Measurements from ENCODE around the gene ATP5PB.

The ATP5PB gene

DNA sequence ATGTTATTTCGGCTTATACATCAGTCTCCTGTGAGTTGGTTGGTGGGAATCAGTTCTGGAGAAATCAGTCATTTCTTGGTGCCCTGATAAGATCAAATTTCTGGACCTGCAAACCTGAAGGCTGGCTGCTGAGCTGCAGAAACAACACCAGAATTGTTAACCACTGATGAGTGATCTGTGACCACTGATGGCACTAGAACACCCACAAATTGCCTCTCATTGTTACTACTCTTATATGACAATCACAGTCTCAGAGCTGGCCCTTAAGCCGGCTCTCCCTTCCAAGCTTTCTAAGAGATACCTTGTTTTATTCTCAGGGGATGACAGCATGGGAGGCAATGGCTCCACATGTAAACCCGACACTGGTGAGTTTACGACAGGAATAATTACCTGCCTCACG, 26.4 kb downstream of the ATP5PB start:
- no peak for DNase-seq (ENCODE audit: low spot score)

DNA sequence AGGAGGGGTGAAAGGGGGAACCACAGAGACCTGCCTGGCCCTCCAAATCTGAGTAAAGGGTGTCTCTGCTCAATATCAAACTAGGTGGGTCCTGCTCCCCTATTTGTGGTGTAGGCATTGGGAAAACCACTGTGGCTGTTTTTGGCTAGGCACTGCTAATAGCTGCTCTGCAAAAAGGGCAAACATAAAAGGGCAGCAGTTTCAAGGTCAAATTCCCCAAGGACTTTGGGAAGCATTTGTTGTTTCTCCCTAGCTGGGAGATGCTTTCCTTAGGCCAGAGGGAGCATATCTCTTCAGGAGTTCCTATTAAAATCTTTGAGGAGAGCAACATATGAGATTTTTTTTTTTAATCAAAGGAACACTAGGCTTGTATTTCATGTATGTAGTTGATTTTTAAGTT, 26.9 kb downstream of the ATP5PB start:
- DNase-seq (ENCODE audit: low spot score), result no peak

DNA sequence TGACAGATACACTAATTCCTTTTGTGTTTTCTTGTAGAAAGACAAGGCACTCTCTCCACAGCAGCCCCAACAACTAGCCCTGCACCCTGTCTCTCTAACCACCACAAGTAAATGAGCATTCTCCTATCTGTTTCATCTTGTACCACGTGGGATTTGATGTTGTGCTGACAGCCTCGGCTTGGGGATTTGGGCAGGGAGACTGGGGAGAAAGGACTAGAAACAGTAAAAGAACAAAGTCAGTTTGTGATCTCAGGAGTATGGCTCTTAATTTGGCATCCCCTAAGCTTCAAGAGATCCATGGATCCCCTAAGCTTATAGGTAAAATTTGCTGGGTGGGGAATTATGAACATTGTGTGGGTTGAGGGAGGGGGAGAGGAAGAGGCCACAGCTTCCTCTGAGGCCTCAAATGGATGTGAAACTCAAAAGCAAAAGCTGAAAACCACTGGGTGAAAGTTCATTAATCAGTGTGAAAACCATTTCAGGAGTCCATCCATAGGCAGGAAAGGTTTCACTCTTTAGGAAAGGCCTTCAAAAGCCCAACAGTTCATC, 27.6 kb downstream of the ATP5PB start:
- no peak for DNase-seq (ENCODE audit: low spot score)

DNA sequence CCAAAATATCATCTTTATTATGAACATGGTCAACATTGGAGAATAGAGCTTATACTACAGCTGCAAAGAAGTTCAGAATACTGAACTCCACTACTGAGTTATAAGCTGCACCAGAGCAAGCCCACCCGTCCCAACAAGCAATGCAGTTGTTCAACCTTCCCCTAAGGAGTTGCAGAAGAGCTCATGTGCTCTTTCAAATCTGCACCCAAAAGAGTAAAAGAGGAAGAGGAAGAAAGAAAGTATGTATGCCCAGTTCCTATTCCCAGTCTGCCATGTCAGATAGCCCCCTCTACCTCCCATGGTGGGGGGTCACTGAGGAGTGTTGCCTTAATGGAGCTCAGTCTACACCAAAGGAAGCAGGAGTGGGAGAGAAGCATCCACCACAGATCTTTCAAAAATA, 31.4 kb downstream of the ATP5PB start:
- no peak for DNase-seq (ENCODE audit: low spot score)

DNA sequence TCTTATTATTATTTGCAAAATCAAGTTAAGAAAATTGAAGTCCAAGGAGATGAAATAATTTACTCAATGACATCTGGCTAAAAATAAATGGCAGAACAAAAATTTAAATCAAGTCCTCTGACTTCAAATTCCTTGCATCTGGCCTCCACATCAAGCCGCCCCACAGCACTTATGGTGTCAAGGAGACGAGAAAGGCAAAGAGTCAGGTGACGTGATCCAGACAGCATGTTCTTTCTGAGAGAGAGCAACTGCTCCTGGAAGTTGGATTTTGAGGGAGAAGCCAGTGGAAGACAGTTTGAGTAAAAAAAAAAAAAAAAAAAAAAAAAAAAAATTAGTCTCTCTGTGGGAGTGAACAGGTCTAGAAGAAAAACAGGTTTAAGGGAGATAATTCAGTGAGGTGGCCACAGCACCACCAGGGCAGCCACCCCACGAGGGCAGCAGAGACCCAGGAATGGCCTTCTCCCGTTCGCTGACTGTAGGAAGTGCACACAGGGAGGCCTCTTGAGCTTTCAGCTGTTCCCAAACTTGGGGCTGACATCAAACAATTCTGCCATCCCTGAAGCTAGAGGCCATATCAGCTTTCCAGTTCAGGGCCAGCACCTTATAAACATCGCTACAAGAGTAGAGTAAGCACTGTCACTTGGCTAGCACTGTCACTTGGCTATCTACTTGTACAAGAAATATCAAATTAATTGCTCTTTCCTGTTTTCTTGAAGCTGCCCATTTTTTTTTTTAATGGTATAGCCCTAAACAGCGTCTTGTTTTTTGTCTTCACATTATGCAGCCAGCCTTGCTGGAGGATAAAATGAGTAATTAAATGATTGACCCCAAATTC, 32.3 kb downstream of the ATP5PB start:
- DNase-seq (ENCODE audit: low spot score), result peak; percentile 92

DNA sequence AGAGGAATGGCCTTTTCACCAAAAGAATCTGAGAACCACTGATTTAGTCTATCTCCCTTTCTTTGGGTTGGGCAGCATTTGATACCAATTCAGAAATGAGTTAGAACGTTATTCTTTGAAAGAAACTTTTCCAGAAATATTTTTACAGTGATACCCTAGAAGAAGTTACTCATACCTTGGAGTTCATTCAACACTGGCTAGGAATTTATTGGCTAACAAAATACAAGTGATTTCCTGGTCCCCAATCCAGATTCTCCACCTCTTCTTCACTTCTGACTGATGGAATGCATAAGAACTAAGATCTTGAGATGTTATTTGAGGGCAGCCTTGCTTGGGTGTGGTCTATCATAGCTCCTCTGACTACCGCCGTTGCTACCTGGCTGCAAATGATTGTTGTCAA, 33.9 kb downstream of the ATP5PB start:
- DNase-seq (ENCODE audit: low spot score), result peak; percentile 40

DNA sequence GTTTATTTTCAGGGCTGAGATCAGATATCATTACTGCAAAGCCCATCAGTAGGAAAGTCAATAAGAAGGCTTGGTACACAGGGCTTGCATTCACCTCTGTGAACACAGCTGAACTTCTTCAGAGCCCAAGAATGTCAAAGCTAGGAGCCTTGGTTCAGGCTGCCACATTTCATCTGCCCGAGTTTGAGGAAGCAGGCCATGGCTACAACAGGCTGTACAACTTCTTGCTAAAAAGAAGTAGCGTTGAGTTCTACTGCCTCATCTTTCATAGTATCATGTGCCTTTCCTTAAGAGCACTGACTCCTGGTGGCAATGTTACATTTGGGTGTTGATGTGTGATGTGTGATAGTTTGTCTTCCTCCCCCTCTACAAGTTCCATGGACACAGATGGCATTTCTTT, 34.6 kb downstream of the ATP5PB start:
- no peak for DNase-seq (ENCODE audit: low spot score)

DNA sequence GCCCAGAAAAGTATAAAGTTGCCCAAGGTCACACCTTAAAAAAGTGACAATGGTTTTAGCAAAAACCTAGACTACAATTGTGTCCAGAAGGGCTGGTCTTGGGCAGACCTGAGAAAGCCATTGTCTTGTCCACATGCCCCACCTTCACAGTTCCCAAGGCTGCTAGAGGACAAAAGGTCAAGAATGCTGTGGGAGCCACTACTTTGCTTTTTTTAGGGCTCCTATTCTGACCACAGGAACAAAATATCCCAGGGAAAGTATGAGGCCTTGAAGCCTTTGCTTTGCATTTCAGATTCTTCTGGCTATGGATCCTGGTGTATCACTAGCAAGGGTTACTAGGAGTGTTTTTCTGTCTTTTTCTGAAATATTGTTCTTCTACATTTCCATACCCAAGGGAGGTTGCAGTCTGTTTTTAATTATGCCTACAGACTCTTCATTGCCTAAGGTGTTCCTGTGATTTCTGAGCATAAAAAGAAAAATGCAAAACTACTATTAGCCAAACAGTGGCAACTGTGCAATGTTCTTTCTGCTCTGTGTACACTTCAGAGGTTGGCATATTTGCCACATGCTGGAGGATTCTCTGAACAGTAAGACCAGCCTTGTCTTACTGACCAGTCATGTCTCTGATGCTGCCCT, 35.2 kb downstream of the ATP5PB start:
- no peak for DNase-seq (ENCODE audit: low spot score)

DNA sequence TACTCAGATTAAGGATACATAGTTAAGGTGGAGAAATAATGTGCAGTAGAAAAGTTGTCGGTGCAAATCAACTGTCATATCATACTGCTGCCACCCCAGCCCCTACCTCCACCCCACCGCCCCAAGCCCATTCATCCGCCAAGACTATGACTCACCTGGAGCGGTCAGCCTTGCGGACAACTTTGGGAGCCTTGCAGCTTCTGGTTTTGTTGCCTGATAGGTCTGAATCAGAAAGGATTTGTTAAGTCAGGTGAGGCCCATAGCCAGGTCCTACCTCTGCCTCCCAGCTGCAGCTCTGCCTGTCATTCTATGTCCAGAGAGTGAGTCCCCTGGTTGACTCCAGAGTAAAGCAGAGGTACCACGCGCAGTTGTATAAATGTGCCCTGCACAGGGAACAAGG, 37.2 kb downstream of the ATP5PB start:
- DNase-seq (ENCODE audit: low spot score), result no peak

DNA sequence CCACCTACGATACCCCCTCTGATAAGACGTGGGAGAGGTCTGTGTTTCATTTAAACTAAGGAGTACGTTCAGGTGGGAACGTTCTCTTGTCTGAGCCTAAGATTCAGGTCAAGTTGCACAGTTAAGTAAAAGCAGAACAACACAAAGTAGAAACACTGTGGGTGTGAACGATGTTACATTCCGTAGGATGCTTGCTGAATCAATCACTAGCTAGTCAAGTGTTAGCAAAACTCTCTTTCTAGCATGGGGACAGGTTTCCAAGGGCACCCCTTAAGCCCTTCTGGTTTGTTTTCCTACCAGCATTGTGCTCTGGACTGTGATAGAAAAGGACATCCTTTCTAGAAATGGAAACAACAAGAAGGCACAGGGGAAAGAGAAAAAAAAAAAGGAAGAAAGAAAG, 37.9 kb downstream of the ATP5PB start:
- no peak for DNase-seq (ENCODE audit: low spot score)

DNA sequence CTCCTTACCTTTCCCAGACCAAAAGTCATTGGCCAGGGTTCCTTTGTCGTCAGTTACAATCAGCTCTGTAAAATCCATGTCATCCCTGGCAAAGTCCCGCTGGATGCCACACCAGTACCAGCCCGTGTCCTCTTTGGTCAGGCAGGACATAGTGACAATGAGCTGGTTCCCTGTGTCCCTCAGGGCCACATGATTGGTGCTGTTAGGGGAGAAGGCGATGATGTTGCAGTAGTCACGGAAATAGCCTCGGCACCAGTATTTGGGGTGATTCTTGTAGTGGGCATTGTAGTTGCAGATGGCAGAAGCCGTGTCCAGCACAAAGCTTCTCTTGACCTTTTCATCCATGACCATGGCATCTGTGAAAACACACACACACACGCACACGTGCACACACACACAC, 39.4 kb downstream of the ATP5PB start:
- DNase-seq (ENCODE audit: low spot score), result no peak

DNA sequence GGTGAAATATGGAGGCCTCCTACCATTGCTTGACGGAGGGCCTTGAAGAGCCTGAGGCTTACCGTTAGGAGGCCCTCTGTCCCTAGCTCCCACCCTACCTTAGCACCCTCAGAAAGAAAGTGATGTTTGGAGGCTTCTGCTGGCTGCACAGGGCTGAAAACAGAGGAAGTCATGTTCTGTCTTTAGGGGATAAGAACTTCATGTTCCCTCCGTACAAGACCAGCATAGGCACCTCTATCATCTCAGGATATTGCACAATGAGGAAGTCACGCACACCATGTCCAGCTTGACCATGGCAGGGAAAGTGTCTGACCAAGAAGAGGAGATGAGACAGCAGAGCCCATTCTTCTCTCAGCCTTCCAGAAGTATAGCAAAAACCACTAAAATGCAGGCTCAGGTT, 40.3 kb downstream of the ATP5PB start:
- no peak for DNase-seq (ENCODE audit: low spot score)

DNA sequence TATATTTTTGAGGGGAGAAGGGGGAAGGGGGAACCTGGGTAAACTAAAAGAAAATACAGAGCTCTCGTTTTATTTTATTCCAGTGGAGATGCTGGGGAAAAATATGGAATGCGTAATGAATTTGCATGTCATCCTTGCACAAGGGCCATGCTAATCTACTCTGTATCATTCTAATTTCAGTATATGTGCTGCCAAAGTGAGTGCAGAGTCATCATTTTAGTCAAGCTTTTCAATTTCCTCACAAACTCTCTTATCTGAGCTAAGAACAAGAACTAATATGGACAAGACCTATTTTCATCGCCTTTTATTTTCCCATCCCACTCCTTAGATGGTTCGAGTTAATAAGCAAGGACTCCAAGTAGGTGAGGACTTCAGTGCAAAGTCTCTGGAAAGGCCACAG, 41.0 kb downstream of the ATP5PB start:
- DNase-seq (ENCODE audit: low spot score), result no peak

DNA sequence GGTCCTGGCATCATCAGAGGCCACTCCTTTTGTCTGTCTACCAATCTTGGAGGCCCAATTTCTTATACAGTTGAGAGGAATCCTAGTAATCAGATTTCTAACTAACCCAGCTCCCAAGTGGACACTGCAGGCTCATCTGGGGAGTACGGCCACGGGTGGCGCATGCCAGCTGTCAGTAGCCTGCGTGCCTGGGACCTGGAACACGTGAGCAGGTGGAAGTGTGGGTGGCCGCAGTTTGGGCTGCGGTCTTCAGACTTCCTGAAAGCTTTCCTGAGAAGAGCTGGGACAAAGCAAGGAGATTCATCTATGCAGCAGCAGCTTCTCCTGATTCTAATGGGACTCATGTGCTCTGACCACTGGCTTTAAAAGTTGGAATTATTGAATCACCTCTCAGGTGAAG, 41.8 kb downstream of the ATP5PB start:
- no peak for DNase-seq (ENCODE audit: low spot score)

DNA sequence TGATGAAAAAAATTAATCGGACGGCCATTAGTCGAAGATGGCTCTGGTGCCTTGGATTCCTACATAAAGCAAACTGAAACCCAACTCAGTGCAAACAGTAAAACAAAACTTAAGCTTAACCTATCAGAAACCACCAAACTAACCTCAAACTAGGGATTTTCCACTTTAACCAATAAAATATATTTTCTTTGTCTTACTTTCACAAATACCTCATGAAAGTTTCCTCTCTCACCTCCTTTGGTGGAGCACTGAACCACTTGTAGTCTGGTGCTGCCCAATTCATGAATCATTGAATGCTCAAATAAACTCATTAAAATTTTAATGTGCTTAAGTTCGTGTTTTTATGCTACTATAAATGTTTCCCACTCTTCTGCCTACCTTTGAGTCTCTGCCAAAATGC, 47.1 kb downstream of the ATP5PB start:
- DNase-seq (ENCODE audit: low spot score), result no peak

DNA sequence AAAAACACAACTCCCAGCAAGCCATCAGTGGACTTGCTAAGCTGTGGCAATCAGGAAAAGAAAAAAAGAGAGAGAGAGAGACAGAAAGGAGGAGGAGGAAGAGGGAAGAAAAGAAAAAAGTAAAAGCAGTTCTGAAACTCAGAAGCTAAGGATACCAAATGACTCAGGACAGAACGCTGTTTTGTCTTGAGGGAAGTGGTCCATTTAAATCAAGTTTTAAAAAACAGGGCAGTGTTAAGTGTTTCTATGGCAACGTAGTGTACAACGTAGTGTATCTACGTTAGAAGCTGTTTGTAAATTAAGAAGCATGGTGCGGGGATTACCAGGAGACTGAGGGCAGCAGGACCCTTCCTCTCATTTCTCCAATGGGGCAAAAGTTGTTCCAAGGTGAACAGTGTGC, 48.3 kb downstream of the ATP5PB start:
- no peak for DNase-seq (ENCODE audit: low spot score)

DNA sequence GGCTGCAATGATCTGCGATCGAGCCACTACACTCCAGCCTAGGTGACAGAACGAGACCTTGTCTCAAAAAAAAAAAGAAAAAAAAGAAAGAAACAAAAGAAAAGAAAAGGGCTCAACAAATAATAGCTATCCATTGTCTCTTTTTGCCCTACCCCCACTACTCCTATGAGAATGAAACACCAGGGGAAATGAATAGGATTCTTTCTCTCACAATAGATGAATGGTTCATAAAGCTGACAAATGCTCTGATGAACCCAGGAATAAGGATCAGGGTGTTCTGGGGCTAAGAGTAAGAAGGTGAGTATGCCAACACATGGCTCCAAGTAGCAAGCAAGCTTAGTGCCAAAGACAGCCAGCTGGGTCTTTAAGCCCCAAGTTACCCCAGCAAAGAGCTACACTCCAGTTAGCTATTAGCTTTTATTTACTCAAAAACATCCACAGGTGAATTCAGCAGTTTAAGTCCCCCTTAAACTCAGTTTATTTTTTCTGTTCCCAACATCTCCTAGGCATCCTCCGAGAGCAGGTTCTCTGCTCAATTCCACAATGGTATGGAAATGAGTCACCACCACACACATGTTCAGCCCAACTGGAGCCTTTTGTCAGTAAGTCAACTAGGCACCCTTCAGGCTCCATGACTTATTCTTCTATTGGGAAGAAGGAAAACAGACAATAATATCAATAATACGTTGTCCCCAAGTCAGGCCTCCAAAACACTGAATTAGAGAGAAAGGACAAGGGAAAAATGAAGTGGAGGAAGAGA, 49.9 kb downstream of the ATP5PB start:
- DNase-seq (ENCODE audit: low spot score), result no peak

DNA sequence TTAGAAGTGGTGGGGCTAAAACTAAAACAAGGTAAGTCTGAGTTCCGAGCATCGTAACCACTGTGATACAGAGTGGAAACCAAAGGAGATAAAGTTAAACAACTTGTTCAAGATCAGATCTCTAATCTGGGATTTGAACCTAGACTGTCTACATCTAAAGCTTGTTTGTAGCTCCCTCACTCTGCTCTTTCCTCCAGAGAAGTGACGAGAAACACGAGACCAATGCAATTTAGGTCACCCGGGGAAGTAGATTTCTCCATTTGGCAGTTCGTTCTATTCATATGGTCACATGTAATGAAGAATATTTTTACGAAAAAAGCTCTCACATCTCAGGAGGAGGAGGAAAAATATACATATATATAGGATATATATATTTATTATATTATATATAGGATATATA, 52.4 kb downstream of the ATP5PB start:
- DNase-seq (ENCODE audit: low spot score), result no peak

DNA sequence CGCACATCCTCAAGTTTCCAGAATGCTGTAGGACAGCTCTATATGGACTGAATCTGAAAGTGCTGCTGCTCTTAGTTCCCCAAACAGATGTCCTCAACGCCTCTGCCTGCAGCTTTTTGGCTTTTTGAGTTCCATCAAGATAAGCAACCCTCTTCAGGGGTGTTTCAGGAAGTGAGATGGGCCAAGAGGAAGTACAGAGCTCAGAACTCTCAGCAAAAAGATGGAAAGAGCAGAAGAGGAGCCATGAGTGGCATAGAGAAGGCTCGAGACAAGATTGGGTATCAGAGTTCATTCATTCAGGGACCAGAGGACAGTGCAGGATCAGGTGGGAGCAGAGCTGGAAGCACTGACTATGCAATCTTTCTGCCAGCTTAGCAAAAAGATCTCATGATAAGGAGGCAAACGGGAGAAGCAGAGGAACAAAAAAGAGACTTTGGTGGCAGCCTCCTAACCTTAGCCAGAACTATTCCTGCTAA, 54.4 kb downstream of the ATP5PB start, which contains the start of the genes ADORA3 and TMIGD3:
Gene ADORA3 (minus strand): TSS at position 49 of the 476 bp plus-strand sequence. CDS start 279 bp downstream, outside the sequence.
Gene TMIGD3 (minus strand): TSS at position 49 of the 476 bp plus-strand sequence. CDS start 279 bp downstream, outside the sequence.
- DNase-seq (ENCODE audit: low spot score), result no peak

DNA sequence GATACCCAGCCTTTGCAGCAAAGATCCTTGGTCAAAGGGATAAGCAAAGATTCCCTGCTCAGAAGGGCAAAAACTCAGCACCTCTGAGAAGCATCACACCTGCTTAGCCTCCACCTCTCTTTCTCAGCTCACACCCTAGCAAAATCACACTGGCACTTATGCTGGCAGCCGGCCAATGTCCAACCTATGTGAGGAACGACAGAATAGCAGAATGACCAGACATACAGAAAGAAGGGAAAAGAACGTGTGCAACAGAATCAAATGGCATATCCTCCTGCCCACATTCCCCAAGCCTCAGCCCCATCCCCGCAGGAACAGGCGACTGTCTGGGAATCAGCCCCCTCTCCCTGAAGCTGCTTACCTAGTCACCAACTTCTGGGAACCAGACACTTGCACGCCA, 54.8 kb downstream of the ATP5PB start:
- DNase-seq (ENCODE audit: low spot score), result no peak

DNA sequence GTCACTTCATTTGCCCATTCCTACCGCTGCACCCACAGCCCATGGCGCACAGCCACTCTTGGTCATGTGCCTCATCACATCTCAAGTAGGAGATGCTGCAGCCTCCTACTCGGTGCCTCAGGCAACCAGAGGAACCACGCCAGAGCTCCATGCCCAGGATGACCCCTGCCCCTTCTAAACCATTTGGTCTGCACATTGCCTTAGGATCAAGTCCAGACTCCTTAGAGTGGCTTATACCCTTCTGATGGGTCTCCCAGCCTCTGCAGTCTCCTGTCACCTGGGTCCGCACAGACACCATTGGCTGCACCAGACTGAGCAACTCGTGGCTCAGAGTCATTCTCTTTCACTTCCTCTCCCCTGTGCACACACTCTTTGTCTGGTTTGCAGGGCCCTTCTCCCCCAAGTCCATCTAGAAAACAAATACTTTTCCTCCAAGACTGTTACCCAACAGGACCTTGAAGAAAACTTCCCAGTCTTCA, 56.4 kb downstream of the ATP5PB start:
- DNase-seq (ENCODE audit: low spot score), result no peak

DNA sequence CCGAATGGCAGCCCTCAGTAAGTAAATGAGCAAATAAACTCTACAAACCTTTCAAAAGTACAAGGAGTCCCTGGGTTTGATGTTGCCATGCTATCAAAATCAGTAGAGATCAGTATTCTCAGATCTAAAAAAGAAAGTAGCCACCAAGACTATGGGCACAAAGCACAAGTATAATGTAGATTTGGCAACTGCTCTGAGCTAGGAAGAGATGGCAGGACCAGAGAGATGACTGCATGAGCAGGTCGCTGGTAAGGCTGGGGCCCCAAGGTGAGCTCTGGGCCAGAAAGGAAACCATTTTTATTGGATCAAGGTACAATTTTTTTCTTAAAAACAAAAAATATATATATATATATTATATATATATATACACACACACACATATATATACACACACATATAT, 57.3 kb downstream of the ATP5PB start:
- DNase-seq (ENCODE audit: low spot score), result no peak

Measured in AG20443 (cell line).